Natural killer cell (primary cell): ENCODE measurements around the gene NEK4. TPM values are rescaled to one million over a fixed set of nuclear protein-coding genes. Genes with fewer than 3 reads are reported as not detected.

Source experiments
- ATAC-seq, 3 donors: fragments of 150-1000 bp in 2 of 3; fragments of 200-7000 bp in 1 of 3; cut with Tn5 transposase; 1 replicate in 1 of 3; 2 replicates in 2 of 3; pipeline ENCODE4 v1.10.0; 2021; ENCODE audit warnings: mild to moderate bottlenecking in 2 of 3, moderate library complexity in 2 of 3
- DNase-seq, 2 donors: peaks; one replicate each; pipeline versions ENCODE4 v3.0.0 to v3.0.0-alpha.2; 2013 to 2021; ENCODE audit warnings: mixed read lengths in 1 of 2
- H3K27ac ChIP-seq: one replicate; pipeline ENCODE4 v1.5.1; 2013; ENCODE audit warnings: mild to moderate bottlenecking, low read length
- H3K27me3 ChIP-seq: one replicate; pipeline ENCODE4 v1.6.1; 2013; ENCODE audit warnings: low read length; ENCODE audit not compliant: control insufficient read depth, insufficient read depth
- H3K36me3 ChIP-seq: one replicate; pipeline ENCODE4 v1.6.1; 2013; ENCODE audit warnings: low read length; ENCODE audit not compliant: control insufficient read depth, insufficient read depth
- H3K4me1 ChIP-seq: one replicate; pipeline ENCODE4 v1.6.1; 2013; ENCODE audit warnings: low read length; ENCODE audit not compliant: control insufficient read depth, insufficient read depth
- H3K4me3 ChIP-seq: one replicate; pipeline ENCODE4 v1.5.1; 2013; ENCODE audit warnings: low read length
- H3K9me3 ChIP-seq: one replicate; pipeline ENCODE4 v1.6.1; 2013; ENCODE audit warnings: low read length; ENCODE audit not compliant: control insufficient read depth, insufficient read depth
- H3K27ac Mint-ChIP-seq, 2 donors: one replicate each; pipeline ENCODE4 v1.8.0; 2022; ENCODE audit warnings: mild to moderate bottlenecking in 2 of 2, mixed read lengths in 2 of 2, moderate library complexity in 1 of 2
- H3K27me3 Mint-ChIP-seq, 2 donors: one replicate each; pipeline ENCODE4 v1.8.0; 2022; ENCODE audit warnings: low read depth in 2 of 2, mixed read lengths in 2 of 2
- H3K36me3 Mint-ChIP-seq: one replicate; pipeline ENCODE4 v1.8.0; 2022; ENCODE audit warnings: mixed read lengths
- H3K4me1 Mint-ChIP-seq, 2 donors: one replicate each; pipeline ENCODE4 v1.8.0; 2022; ENCODE audit warnings: mixed read lengths in 2 of 2
- H3K4me3 Mint-ChIP-seq: one replicate; pipeline ENCODE4 v1.8.0; 2022; ENCODE audit warnings: mild to moderate bottlenecking, moderate library complexity, mixed read lengths
- H3K9me3 Mint-ChIP-seq, 2 donors: one replicate each; pipeline ENCODE4 v1.8.0; 2022; ENCODE audit warnings: mixed read lengths in 2 of 2
- CTCF ChIP-seq: fragments of 200-600 bp; IDR thresholded peaks from one replicate; pipeline ENCODE4 v1.8.0; 2022; ENCODE audit warnings: antibody characterized with exemption
- WGBS: methylation state at CpG from one replicate; pipeline ENCODE4 v1.1.7; 2013; ENCODE audit warnings: missing lambda C conversion rate; ENCODE audit not compliant: insufficient coverage; 5-methylcytosine and 5-hydroxymethylcytosine counted together
- intact Hi-C: fragments of 100-400 bp; cut with micrococcal nuclease; formaldehyde crosslinking; loops from one replicate; pipeline ENCODE4 v1.14.2; 2022
- total RNA-seq, 4 donors: library from RNA; stranded (reverse); fragments of 120-200 nt in 1 of 4; gene quantifications; one replicate each; pipeline versions ENCODE4 v1.2.3 to v1.2.4, GENCODE V29; 2013 to 2022

Gene NEK4
- total RNA-seq, 3 donors from 2014 or later (not counting 1 experiment from before 2014, with no cell fraction given) = 13.8 to 19.5 (median 15.5) TPM

- no peaks in the 10 kb centered on the region for H3K36me3 ChIP-seq
- H3K27ac ChIP-seq = no peak overlapping the region
- no peaks in the 10 kb centered on the region for H3K9me3 ChIP-seq
- DNase-seq (peak in 1 of 2 donors; percentile 41), ATAC-seq (no peak)
- Mint-ChIP-seq H3K4me3 (no peak overlapping the region), H3K9me3 (no peaks in the 10 kb centered on the region), H3K4me1 (peaks cover 0 to 4% of the 10 kb centered on the region in 2 donors), H3K27ac (no peak overlapping the region), H3K36me3 (no peaks in the 10 kb centered on the region), H3K27me3 (no peaks in the 10 kb centered on the region)
- WGBS = 72% methylated on average over 14 of the region's 14 CpGs
- no peak overlapping the region for H3K4me3 ChIP-seq
- intact Hi-C loops = no loop called here
- no peaks in the 10 kb centered on the region for H3K27me3 ChIP-seq
- TF ChIP-seq CTCF = peak; percentile 38
- H3K4me1 ChIP-seq = no peaks in the 10 kb centered on the region
Measured at GRCh38 chr3:52798978-52799476, 28.3 kb upstream of the NEK4 start.

GRCh38 chr3:52798376-52798977 is 27.7 kb upstream of the NEK4 start:
- TF ChIP-seq CTCF = no peak
- no peaks in the 10 kb centered on the region for H3K27me3 Mint-ChIP-seq
- H3K4me3 Mint-ChIP-seq = no peak overlapping the region
- Histone ChIP-seq H3K27me3 (no peaks in the 10 kb centered on the region), H3K4me3 (no peak overlapping the region), H3K9me3 (no peaks in the 10 kb centered on the region), H3K4me1 (no peaks in the 10 kb centered on the region), H3K36me3 (no peaks in the 10 kb centered on the region), H3K27ac (no peak overlapping the region)
- ATAC-seq (no peak), DNase-seq (no peak)
- intact Hi-C loops = no loop called here
- no peaks in the 10 kb centered on the region for H3K36me3 Mint-ChIP-seq
- peaks cover 0 to 4% of the 10 kb centered on the region in 2 donors for H3K4me1 Mint-ChIP-seq
- 88% methylated on average over 10 of the region's 10 CpGs for WGBS
- no peak overlapping the region for H3K27ac Mint-ChIP-seq
- H3K9me3 Mint-ChIP-seq = no peaks in the 10 kb centered on the region

GRCh38 chr3:52796411-52796810 is 25.7 kb upstream of the NEK4 start:
- intact Hi-C loops = no loop called here
- Histone ChIP-seq H3K9me3 (no peaks in the 10 kb centered on the region), H3K4me3 (no peak overlapping the region), H3K27ac (no peak overlapping the region), H3K4me1 (no peaks in the 10 kb centered on the region), H3K36me3 (no peaks in the 10 kb centered on the region), H3K27me3 (no peaks in the 10 kb centered on the region)
- Mint-ChIP-seq H3K4me1 (peaks cover 0 to 4% of the 10 kb centered on the region in 2 donors), H3K36me3 (no peaks in the 10 kb centered on the region), H3K4me3 (no peak overlapping the region), H3K27me3 (no peaks in the 10 kb centered on the region), H3K9me3 (no peaks in the 10 kb centered on the region), H3K27ac (no peak overlapping the region)
- no peak for TF ChIP-seq CTCF
- no peak for DNase-seq
- WGBS = 77% methylated on average over 9 of the region's 9 CpGs
- no peak for ATAC-seq
